HCEC 1CT (cell line): Measurements from ENCODE around the gene ARMC2.

Experiments
- DNase-seq: peaks from one replicate; pipeline ENCODE4 v3.0.0-alpha.2; 2017

The ARMC2 gene

DNA sequence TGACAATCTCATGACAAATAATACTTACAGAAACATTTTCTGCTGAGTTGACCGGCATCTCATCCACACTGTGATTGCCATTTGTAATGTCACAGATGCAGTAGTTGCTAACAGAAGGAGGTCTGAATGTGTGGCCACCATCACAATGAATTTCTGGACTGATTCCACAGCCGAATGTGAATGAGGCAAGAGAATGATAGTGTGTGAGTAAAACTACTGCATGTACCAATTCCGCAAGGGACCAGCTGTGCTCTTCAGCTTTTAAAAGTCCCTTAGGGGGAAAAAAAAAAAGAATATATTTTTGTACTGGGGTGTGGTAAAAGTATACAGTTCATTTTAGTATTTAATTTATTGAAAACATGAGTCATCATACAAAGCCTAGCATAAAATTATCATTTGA, 150.3 kb downstream of the ARMC2 start:
- no peak for DNase-seq

GRCh38 chr6:108999428-108999827, 151.2 kb downstream of the ARMC2 start:
- no peak for DNase-seq

DNA sequence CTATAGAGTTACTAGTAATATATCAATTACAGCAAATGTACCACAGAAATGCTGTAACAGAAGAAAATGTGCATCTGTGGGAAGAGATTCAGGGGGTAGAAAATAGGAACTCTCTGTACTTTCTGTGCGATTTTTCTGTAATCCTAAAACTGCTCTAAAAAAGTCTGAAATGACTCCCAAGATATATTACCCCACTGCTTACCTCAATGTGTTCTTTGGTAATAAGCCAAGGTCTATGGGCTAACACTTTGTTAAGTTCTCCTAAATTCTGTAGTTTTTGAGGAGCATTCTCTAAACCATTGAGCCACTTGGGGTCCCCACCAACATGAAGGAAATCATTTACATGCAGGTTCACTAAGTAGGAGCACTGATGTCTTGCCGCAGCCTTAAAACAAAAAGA, 152.1 kb downstream of the ARMC2 start:
- no peak for DNase-seq

GRCh38 chr6:109001291-109001894, 153.2 kb downstream of the ARMC2 start:
- DNase-seq = no peak

DNA sequence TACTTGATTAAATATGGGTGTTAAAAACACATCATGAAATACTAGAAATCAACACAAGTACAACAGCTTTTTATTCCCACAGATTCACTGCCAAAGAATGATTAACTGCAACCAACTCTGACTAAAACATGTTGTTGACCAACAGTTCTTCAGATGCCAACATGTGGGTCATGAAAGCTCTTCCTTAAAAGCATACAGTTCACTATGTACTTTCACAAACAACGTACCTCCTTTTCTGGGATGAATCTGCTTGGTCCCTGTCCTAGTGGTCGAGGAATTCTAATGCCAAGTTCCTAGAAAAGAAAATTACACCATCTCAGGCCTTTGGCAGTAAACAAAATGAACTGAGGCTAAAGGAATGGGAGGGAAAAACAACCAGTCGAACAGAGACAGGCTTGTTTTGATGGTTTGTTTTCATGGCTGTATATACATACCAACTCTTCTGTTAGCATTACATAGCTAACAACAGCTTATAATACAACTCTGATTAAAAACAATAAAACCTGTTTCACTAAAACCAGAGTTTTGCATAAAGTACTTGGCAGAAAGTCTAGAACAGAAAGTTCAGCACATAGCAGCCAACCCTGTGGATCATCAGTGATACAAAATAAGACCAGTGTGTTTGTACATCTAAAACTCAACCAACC, 154.0 kb downstream of the ARMC2 start:
- peak; percentile 67 for DNase-seq

DNA sequence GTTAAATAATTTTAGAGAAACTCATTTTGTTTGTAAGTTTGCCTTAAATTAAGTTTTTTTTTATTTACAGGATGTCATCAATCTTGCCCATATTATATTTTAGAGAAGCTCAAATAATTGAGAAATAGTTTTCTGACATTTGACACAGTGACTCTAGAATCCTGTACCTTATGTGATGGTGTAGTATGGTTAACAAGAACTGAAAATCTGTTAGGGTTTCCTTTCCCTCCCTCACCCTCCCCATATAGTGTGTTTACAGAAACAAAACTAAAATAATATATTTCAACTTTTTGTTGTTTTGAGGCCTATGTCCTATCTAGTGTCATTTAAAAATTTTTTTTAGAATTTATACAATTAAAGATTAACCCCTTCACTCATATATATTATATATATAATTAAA, 154.7 kb downstream of the ARMC2 start:
- DNase-seq = no peak

GRCh38 chr6:109006818-109007217, 158.6 kb downstream of the ARMC2 start:
- DNase-seq = no peak

- DNase-seq = no peak
These were observed 159.3 kb downstream of the ARMC2 start for GRCh38 chr6:109007521-109007920.

- DNase-seq = no peak
These were observed 159.8 kb downstream of the ARMC2 start for GRCh38 chr6:109008054-109008453.

DNA sequence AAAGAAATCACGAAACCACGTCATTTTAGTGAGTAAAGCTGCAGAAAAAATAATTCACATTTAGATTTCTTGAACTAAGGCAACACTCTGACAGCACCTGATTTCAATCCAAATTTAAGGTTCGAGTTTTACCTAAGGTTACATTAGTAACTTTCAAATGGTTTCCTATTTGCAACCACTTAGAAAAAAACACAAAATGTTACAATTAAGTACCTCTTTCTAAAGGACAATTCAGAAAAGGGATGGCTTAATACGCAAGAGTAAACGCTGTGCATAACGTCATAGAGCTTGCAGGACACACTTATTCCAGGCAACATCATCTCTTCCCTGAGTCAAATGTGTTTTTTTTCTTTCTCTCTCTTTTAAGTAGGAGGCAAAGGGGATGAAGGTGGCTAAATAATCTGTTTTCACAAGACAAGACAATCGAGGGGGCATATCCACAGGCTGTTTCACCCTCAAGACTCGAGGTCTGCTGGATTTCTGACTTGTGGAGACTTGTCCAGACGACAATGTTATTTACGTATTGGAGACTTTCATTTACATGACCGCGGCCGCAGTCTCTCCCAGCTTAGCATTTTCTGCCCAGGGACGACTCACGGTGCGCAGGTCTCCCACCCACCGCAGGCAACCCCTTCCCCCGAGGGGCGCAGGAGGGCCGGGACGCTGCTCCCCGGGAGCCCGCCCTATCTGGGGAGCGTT, 160.5 kb downstream of the ARMC2 start:
- peak; percentile 47 for DNase-seq

DNA sequence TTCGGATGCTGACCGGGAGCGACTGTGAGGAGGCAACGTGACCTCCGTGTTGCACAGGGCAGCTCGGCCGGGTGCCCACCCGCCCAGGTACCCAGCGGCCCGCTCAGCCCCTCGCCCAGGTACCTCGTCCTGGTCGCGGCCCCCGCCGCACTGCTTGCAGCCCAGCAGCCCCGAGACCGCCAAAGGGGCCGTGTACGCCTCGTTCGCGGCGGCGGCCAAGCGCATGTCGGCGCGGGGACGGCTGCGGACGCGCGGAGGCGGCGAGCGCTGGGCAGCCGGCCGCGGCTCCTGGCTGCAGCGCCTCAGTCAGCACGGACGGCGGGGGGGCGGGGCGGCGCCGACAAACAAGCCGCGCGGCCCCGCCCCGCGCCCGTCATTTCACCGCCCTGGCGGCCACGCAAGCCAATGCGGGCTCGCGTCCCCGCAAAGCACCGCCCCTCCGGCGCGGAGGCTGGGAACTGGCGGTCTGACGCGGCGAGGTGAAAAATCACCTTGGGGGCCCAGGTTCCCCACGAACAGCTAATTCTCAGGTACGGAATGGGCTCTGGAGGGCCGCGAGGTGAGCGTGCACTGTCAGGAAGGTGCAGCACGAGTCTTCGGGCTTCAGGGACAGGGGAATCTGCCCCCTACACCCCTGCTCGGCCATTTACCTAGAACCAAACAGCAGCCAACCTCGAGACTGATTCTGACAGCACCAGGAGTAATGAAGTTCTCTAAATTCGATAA, 161.2 kb downstream of the ARMC2 start:
- peak; percentile 89 for DNase-seq

DNA sequence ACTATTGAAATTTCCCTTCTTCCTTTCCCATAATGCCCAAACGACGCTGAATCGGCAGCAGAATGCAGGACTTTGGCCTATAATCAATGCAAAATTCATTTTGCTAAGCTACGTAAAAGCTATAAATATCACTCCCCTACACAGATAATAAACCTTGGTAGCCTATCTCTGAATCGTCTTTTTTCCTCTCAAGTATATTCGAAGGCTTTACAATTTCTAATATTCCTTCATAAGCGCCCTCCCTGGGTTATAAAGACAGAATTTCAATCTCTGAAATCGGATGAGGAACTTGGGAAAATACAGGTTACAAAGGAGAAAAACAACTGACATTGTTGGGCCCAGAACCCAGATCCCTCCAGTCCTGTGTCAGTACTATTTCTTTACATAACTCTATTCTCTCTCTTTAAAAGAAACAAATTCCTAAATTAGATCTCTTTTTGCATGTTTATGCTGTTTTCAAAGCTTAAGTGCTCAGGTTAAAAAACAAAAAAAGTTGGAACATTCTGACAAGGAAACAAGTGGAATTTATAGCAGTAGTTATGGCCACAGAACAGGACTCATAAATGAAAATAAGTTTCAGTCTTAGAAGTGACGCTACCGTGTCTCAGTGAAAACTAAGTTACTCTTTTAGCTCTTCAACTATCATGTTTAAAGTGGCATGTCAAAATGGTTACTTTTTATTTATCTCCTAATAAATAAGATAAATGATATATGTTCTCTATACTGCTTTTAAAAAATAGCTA, 161.9 kb downstream of the ARMC2 start:
- no peak for DNase-seq

- DNase-seq = no peak
These were observed 162.5 kb downstream of the ARMC2 start for GRCh38 chr6:109010705-109011102.

DNA sequence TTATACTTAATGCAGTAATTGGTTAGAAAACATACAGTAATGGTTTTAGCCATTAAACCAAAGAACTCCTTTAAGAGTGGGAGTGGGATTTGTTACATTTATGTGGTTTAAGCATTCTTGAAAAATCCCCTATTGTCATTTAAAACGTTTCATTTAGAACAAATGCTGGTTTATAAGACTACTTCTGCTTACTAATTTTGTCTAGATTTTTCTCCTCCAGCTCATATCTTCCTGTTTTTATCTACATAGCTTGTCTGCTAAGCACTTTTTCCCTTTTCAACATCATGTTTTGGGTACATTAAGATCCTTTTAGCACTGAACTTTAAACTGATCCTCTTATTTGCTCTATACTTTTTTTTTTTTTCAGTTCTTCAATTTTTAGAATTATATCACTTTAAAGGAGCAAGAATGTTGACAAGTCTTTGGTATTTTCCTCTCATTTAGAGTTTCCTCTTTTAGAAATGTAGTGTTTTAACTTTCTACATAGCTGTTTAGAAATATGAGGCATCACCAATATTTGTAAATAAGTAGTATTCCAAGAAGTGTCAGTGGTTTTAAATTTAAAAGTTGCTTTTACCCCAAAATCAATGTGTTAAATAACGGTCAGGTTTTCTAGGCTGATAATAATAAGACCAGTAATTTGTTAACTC, 165.6 kb downstream of the ARMC2 start:
- no peak for DNase-seq

DNA sequence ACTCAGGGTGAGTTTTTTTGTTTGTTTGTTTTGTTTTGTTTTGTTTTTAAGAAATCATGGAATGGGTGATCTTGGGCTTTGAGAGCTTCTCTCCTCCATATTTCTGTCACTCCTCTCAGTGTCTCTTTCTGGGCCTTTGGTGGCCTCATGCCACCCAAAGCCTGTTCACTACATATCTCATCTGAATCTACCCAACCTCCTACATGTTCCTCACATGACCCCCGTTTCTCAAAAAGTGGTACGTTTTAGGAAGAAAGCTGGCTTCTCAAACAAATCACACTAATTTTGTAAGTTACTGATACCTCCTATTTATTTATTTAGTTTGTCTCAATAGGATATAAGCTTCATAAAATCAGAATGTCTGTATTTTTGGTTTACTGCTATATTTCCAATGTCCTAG, 166.4 kb downstream of the ARMC2 start:
- no peak for DNase-seq

DNA sequence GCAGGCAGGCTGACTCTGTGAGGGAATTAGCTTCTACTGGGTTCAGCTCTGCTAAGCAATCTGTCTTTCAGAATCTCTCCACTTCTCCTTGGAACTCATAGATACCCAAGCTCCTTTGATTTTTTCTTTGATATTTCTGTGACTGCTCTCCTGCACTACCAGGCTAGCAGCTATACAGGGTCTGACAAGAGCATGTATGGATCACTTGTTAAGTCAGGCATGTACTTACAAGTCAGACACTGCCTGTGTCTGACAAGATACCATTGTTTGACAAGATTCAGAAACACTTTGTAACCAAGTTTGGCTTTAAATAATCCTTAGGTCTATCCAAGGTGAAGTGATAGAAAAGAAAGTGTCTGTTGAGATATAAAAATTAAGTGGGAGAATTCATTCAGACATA, 167.0 kb downstream of the ARMC2 start:
- DNase-seq = no peak

- DNase-seq = no peak
These were observed 171.7 kb downstream of the ARMC2 start for GRCh38 chr6:109019911-109020310.

DNA sequence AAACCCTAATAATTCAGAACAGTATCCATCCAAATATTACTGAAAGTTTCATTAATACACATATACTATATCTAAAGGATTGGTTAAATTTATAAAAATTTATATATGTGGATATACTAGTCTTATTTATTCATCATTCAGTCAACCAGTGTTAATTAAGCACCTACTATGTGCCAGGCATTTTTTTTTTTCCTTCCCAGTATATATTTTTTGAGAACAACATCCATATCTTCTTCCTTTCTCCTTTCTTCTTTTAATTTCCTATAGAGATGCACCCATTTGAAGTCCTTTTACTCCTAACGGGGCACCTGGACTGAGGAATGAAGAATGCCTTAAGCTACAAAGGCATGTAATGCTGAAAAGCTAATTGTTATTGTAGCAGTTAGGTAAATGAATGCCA, 173.6 kb downstream of the ARMC2 start:
- no peak for DNase-seq

DNA sequence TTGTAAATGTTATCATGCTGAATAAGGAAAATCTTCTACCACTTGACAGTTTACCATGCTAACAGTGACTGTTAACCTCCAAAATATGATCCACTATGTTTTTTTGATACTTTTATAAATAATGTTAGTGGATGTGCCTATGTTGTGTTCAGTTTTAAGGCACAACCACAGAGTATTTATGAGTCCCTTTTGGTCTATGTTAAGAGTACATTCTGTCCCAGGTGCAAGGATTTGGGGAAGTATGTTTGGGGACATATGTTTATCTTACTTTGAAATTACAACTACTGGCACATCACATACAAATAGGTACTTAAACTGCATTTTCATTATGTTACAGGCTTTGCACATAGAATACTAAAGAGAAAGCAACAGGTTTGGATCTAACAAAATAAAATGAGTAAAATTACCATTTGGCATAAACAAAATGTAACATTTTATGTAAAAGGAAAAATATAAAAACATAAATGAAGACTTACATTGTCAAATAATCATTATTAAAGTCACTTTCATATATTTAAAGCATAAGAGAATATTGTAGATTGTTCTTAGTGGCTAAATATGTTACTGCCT, 175.2 kb downstream of the ARMC2 start:
- no peak for DNase-seq
